NCI-H2107 (cell line): ENCODE results near the gene CRYBA1.

ENCODE experiments used
- DNase-seq: peaks from one replicate; lab custom pipeline; 2025; lab: John Stamatoyannopoulos, UW

CRYBA1 gene

DNA sequence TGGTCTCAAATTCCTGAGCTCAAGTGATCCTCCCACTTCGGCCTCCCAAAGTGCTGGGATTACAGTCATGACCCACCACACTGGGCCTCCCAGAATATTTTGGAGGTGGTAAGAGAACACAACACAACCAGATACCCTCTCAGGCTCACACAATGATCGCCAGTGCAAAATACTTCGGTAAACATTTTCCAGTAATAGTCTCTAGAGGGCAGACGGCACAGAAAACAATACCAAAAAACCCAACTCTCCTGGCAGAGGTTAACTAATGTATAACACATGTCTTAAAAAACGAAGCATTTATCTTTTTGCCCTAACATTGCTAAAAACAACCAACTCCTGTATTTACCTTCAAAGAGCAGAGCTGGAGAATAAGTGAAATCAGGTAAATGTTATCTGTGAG, 36.8 kb downstream of the CRYBA1 start:
- DNase-seq, result no peak

DNA sequence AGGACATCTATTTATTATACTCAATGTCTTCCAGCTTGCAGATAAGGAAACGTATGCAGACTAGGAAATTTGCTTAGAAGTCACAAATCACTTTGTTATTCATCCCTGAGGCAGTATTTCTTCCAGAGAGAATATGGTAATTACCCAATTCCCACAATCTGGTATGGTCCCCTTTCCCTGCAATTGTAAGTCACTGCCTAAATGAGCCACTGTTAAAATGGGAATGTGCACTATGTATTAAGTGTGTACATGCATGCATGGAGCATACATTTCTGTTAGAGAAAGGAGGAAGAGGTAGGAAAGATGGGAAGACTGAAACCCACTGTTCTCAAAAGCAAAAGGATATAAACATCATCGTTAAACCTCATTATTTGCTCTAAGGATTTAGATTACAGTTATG, 37.3 kb downstream of the CRYBA1 start:
- no peak for DNase-seq

DNA sequence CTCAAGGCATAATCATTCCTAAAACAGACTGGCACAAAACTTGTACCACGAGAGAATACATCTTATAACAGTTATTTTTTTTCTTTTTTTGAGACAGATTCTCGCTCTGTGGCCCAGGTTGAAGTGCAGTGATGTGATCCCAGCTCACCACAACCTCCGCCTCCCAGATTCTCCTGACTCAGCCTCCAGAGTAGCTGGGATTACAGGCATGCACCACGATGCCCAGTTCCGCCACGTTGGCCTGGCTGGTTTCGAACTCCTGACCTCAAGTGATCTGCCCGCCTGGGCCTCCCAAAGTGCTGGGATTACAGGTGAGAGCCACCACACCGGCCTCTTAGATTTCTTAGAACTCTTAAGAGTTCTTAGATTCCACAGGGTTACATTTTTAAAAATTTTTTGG, 43.2 kb downstream of the CRYBA1 start:
- DNase-seq, result no peak

DNA sequence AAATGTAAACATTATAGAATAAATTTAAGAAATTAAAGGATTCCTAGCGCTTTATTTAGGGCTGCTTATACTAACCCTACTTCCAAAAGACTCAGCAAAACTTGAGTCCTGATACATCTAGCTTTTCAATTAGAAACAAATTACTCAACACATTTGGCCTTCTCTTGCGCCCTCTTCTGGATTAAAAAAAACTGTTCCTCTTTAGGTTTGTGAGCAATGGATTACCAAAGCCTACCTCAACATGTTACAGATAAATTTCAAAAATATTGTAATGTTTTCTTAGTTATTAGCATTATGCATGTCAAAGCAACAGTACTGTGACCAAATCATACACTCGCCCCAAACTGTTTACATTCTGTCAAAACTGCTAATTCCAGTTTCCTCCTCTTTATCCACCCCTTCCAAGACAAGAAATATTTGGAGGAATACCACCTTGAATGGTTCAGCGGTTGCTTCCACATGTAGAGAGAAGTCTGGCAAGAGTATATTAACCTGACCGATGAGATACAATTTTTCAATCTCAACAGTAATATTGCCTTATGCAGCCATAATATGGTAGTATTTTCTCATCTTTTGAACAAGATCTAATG, 44.6 kb downstream of the CRYBA1 start:
- DNase-seq, result no peak

DNA sequence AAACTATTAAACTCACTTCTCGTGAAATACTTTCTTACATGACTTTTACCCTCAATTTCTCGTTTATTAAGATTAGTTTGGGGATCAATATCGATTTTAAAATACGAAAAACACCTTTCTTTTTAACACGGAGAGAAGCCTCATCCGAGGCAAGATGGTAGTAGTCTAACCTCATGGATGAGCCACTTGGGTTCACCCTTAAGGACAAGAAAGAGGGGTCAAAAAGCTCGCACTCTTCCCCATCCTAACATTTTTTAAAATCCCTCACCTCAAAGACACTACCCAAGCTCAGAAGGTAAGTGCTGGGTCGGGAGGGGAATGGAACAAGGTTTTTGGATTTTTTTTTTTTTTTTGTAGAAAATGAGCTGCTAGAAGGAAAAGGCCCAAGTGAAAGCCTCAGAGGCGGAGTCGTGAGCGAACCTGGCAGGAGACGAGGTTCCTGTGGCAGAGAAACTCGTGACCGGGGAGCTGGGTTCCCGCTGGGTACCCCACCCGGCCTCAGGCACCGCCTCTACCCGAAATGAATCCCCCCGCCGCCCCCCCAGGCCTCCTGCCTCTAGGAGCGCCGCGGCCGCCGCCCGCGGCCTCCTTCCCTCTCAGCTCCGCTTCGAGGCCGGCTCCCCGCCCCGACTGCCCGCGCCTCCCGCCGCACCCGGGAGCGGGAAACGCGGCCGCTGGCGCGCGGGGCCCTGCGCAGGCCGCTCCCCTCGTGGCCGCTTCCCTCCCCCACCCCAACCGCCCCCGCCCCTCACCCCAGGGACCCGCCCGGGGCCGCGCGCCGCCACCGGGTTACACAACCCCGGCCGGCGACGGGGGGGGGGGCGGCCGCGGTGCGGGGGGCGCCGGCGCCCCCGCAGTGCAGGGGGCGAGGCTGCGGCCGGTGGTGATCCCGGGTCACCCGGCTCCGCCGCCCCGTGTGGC, 45.7 kb downstream of the CRYBA1 start:
- no peak for DNase-seq

DNA sequence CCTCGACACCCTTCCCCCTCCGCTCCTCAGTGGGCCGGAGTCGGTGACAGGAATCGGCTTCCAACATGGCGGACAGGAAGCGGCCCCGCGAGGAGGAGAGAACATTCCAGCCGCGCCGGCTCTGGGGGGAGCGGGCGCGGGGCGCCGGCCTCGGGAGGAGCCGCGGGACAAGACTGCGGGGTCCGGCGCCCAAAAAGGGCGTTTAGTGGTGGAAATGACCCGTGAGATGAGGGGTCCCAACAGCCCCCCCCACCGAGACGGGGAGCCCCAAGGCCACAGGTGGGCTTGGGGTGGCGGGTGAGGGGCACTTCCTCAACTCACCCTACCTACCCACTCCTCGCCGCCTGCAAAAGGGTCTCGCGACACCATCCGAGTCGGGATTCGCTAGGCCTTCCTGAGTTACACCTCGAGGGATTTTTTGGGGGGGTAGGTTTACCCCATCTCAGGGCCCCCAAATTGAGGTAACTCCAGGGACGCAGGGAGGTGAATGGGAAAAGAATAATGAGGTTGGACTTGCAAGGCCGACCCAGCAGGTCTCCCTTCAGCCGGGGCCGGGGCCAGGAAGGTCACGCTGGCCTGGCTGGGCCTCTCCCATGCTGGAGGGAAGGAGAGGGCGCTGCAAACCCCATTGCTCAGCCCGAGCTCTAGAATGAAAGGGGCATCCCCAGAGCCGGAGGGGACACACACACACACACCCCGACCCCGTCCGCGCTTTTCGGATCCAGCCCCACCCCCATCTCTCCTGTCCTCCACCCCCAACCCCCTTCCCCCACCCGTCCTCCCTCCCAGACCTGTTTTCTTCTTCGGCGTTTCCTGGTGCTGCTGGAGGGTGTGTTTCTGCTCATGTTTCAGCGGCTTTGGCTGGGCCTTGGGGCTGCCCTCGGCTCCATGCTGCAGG, 46.6 kb downstream of the CRYBA1 start:
- DNase-seq, result peak; percentile 27

DNA sequence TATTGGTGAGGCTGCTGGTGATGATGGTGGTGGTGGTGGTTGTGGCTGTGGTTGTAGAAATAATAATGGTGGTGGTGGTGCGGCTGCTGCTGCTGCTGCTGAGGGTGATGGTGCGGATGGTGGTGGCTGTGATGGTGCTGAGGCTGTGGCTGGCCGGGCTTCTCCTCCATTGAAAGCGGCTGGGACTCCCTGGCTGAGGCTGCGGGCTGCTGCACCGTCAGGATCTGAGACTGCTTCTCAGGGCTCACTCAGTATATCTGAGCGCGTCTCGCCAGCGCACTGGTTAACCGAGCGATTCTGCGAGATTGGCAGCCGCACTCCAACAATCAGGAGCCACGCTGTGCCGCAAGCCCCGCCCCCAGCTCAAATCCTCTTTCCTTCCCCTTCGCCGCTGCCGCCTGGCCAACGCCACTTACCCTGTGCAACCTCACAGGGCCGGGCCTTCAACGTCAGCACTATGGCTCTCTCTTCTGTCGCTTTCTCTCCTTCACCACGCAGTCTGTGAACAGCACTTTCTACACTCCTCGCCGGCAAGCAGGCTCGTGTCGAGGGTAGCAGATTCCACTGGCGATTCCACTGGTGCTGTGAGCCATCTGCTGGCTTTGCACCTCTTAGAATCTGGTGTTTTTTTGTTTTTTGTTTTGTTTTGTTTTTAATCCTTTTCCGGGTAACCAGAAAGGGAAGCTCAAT, 47.4 kb downstream of the CRYBA1 start, which contains the start of gene NUFIP2:
Gene NUFIP2, minus strand, starts transcription at position 259 of the 690 bp plus-strand sequence. Its CDS starts 89 bp downstream, at position 170.
- peak; percentile 98 for DNase-seq

DNA sequence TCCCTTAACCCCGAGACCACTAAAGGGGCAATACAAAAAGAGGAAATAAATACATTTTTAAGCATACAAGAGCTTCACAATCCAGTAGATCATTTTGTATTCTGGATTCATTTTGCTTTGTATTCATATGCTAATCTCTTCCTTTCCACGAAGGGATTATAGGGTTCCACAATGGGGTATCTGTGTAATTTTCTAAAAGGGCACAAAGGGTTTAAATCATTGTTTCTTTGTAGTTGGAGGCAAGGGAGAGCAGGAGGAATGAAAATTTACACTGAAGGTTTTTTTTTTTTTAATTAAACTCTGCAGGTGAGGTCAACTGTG, 47.9 kb downstream of the CRYBA1 start:
- no peak for DNase-seq

DNA sequence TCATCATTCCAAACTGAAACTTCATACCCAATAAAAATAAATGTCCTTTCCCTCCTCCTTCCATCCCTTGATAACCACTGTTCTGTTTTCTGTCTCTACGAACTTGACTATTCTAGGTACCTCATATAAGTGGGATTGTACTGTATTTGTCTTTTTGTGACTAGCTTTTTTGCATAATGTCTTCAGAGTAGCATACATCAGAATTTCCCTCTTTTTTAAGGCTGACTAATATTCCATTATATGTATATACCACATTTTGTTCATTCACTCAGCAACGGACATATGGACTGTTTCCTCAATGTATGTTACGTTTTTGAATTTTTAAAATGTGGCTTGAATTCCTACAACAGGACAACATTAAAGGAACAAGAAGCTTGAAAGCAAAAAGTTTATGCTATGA, 48.8 kb downstream of the CRYBA1 start:
- no peak for DNase-seq

DNA sequence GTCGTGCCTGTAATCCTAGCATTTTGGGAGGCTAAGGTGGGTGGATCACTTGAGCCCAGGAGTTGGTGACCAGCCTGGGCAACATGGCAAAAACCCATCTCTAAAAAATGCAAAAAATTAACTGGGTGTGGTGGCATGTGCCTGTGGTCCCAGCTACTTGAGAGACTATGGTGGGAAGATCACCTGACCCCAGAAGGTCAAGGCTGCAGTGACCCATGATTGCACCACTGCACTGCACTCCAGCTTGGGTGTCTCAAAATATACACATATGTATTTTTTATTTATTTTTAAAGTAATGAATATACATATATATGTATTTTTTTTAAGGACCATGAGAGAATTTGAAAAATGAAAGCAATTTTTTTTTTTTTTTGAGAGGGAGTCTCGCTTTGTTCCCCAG, 52.4 kb downstream of the CRYBA1 start:
- no peak for DNase-seq

DNA sequence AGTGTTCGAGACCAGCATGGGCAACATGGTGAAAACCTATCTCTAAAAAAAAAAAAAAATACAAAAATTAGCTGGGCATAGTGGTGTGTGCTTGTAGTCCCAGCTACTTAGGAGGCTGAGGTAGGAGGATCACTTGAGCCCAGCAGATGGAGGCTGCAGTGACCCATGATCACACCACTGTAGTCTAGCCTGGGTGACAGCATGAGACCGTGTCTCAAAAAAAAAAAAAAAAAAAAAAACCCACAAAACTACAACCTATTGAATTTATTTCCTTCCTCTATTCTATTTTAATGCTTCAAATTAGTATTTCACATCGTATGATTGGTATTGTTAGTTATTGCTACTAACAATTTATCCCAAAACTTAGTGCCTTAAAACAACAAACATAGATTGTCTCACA, 56.7 kb downstream of the CRYBA1 start:
- DNase-seq, result no peak
